Pancreas (tissue), 10 donors: ENCODE measurements around the gene SYNDIG1L. TPM values are rescaled to one million over a fixed set of nuclear protein-coding genes. Genes with fewer than 3 reads are reported as not detected.

Source experiments
- ATAC-seq, 4 donors: fragments of 200-7000 bp; cut with Tn5 transposase; one replicate each; pipeline versions ENCODE4 v1.8.0 to v1.9.1; 2020; ENCODE audit warnings: mild to moderate bottlenecking in 4 of 4, moderate library complexity in 4 of 4
- DNase-seq, 6 donors: peaks; one replicate each; pipeline ENCODE4 v3.0.0-alpha.2; 2020
- FAIRE-seq: peaks from 2 replicates; lab custom pipeline; 2012; peaks lifted over from hg19 to GRCh38; lab: Jason Lieb, UNC
- H3K27ac ChIP-seq, 4 donors: fragments of 200-600 bp; sonication (generic); 1 replicate in 3 of 4; 2 replicates in 1 of 4; pipeline versions ENCODE4 v1.5.0 to v1.8.0; 2020
- H3K27me3 ChIP-seq, 4 donors: fragments of 200-600 bp; one replicate each; pipeline ENCODE4 v1.8.0; 2021
- H3K36me3 ChIP-seq, 3 donors: fragments of 200-600 bp; sonication (generic) in 1 of 3; one replicate each; pipeline versions ENCODE4 v1.5.0 to v1.8.0; 2020 to 2021
- H3K4me1 ChIP-seq, 3 donors: fragments of 200-600 bp; one replicate each; pipeline ENCODE4 v1.8.0; 2021
- H3K4me3 ChIP-seq, 4 donors: fragments of 200-600 bp; sonication (generic) in 2 of 4; one replicate each; pipeline versions ENCODE4 v1.5.0 to v1.8.0; 2020 to 2021
- H3K9me3 ChIP-seq, 4 donors: fragments of 200-600 bp; one replicate each; pipeline ENCODE4 v1.8.0; 2021
- WGBS, 2 donors: extraction: QIAGEN DNeasy Blood & Tissue Kit; methylation state at CpG; one replicate each; pipeline ENCODE4 v1.1.7; 2013; 5-methylcytosine and 5-hydroxymethylcytosine counted together
- intact Hi-C, 3 donors: fragments of 100-400 bp; cut with DNase I; formaldehyde crosslinking; loops; one replicate each; pipeline versions ENCODE4 v1.11.1 to v1.14.2; 2022
- polyA plus RNA-seq, 2 donors: library from polyadenylated mRNA; stranded (reverse); fragments of 200-250 nt; gene quantifications; one replicate each; pipeline ENCODE4 v1.2.3, GENCODE V29; 2013
- total RNA-seq, 6 donors: library from RNA; stranded (reverse); fragmentation: NEBNext Ultra II Directional in 4 of 6; extraction: Animal tissue kit (Norgen Biotek cat#: 25700) in 4 of 6; gene quantifications; one replicate each; pipeline versions ENCODE4 v1.2.1 to v1.2.4, GENCODE V29; 2021 to 2023
- TF ChIP-seq, protein P1 (sequence below), 4 donors: fragments of 200-600 bp; sonication (generic) in 3 of 4; IDR thresholded peaks; one replicate each; pipeline versions ENCODE4 v1.5.0 to v1.8.0; 2021; ENCODE audit warnings: antibody characterized with exemption in 4 of 4
- donor health status: healthy with polysubstance abuse.
- donor health status: DM: no; HTN: no; CAD: no; lungs with moderate emphysema.
- donor health status: DM: no; HTN: no; CAD: no.
- donor health status: control.
- donor health status: control.
- donor health status: Bipolar disorder and iron deficiency.
- donor health status: DM: yes; HTN: yes; CAD: no.
- donor health status: DM: no; HTN: no; CAD: no.
- donor health status: DM: no; HTN: no; CAD: no.
- donor health status: DM: yes; HTN: yes; CAD: no.

SYNDIG1L gene
- total and polyA plus RNA-seq, 8 donors = 0.23 to 2.5 (median 0.27) TPM; not detected in 4

DNA sequence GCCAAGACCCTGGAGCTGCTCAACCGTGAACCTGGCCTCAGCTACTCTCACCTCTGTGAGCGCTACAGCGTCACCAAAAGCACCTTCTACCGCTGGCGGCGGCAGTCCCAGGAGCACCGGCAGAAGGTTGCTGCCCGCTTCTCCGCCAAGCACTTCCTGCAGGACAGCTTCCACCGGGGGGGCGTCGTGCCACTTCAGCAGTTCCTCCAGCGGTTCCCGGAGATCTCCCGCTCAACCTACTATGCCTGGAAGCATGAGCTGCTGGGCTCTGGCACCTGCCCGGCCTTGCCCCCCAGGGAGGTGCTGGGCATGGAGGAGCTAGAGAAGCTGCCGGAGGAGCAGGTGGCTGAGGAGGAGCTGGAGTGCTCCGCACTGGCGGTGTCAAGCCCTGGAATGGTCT, 68.4 kb downstream of the SYNDIG1L start:
- no peak overlapping the region for H3K4me3 ChIP-seq
- FAIRE-seq (no peak), ATAC-seq (no peak), DNase-seq (no peak)
- H3K27ac ChIP-seq = no peak overlapping the region
- intact Hi-C loops = no loop called here
- no peaks in the 10 kb centered on the region for H3K9me3 ChIP-seq
- TF ChIP-seq, protein P1, sequence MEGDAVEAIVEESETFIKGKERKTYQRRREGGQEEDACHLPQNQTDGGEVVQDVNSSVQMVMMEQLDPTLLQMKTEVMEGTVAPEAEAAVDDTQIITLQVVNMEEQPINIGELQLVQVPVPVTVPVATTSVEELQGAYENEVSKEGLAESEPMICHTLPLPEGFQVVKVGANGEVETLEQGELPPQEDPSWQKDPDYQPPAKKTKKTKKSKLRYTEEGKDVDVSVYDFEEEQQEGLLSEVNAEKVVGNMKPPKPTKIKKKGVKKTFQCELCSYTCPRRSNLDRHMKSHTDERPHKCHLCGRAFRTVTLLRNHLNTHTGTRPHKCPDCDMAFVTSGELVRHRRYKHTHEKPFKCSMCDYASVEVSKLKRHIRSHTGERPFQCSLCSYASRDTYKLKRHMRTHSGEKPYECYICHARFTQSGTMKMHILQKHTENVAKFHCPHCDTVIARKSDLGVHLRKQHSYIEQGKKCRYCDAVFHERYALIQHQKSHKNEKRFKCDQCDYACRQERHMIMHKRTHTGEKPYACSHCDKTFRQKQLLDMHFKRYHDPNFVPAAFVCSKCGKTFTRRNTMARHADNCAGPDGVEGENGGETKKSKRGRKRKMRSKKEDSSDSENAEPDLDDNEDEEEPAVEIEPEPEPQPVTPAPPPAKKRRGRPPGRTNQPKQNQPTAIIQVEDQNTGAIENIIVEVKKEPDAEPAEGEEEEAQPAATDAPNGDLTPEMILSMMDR (IDR thresholded peaks at IDR 0.05) = no peak
- H3K36me3 ChIP-seq = no peaks in the 10 kb centered on the region
- peaks cover 8 to 10% (median 9%) of the 10 kb centered on the region in 3 donors for H3K4me1 ChIP-seq
- 94 to 96% methylated on average over 17 to 19 of the region's 19 CpGs for WGBS, 2 donors
- no peaks in the 10 kb centered on the region for H3K27me3 ChIP-seq

DNA sequence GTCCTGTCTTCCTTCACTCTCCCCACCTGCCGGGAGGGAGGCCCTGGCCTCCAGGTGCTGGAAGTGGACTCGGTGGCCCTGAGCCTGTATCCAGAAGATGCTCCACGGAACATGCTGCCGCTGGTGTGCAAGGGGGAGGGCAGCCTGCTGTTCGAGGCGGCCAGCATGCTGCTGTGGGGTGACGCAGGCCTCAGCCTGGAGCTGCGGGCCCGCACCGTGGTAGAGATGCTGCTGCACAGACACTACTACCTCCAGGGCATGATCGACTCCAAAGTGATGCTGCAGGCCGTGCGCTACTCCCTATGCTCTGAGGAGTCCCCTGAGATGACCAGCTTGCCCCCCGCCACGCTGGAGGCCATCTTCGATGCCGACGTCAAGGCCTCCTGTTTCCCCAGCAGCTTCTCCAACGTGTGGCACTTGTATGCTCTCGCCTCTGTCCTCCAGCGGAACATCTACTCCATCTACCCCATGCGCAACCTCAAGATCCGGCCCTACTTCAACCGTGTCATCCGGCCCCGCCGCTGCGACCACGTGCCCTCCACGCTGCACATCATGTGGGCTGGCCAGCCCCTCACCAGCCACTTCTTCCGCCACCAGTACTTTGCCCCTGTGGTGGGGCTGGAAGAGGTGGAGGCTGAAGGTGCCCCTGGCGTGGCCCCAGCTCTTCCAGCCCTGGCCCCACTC, 69.0 kb downstream of the SYNDIG1L start:
- TF ChIP-seq, protein P1 (IDR thresholded peaks at IDR 0.05) = no peak
- intact Hi-C loops = no loop called here
- H3K9me3 ChIP-seq = no peaks in the 10 kb centered on the region
- no peak overlapping the region for H3K4me3 ChIP-seq
- WGBS, 2 donors = 91 to 93% methylated on average over 32 of the region's 32 CpGs
- H3K4me1 ChIP-seq = peaks cover 8 to 10% (median 9%) of the 10 kb centered on the region in 3 donors
- no peak for FAIRE-seq
- H3K27ac ChIP-seq = no peak overlapping the region
- no peak for ATAC-seq
- DNase-seq = no peak
- H3K27me3 ChIP-seq = no peaks in the 10 kb centered on the region
- H3K36me3 ChIP-seq = no peaks in the 10 kb centered on the region

Other genes starting within 250 kb of the SYNDIG1L start
- gene VSX2, start 186.8 kb downstream of the SYNDIG1L start, total RNA-seq = not detected
- not detected for gene VSX2, start 186.8 kb downstream of the SYNDIG1L start, polyA plus RNA-seq
- 10 to 100 TPM; 15.5 to 36.9 (median 18.3) TPM for gene ABCD4, start 123.3 kb downstream of the SYNDIG1L start, total RNA-seq
- 10 to 100 TPM; 54.7 to 68.1 TPM for gene ABCD4, start 123.3 kb downstream of the SYNDIG1L start, polyA plus RNA-seq
- under 1 TPM in 2 of 6 donors, not detected in 4; 0.12 to 0.16 TPM for gene VRTN, start 77.7 kb downstream of the SYNDIG1L start, total RNA-seq
- under 1 TPM in 1 of 2 donors, not detected in 1; 0.05 TPM for gene VRTN, start 77.7 kb downstream of the SYNDIG1L start, polyA plus RNA-seq
- gene NPC2, start 67.1 kb upstream of the SYNDIG1L start, total RNA-seq = 100 to 1,000 TPM in 2 of 6 donors, 10 to 100 TPM in 4; 33.6 to 137 (median 50.7) TPM
- gene NPC2, start 67.1 kb upstream of the SYNDIG1L start, polyA plus RNA-seq = 100 to 1,000 TPM in 1 of 2 donors, 10 to 100 TPM in 1; 58.5 to 106 TPM
- 10 to 100 TPM in 3 of 6 donors, 1 to 10 TPM in 3; 8.6 to 14.4 (median 10.0) TPM for gene ISCA2, start 67.6 kb upstream of the SYNDIG1L start, total RNA-seq
- 10 to 100 TPM in 1 of 2 donors, 1 to 10 TPM in 1; 7.7 to 23.4 TPM for gene ISCA2, start 67.6 kb upstream of the SYNDIG1L start, polyA plus RNA-seq
- gene LTBP2, start 186.0 kb upstream of the SYNDIG1L start, total RNA-seq = 10 to 100 TPM in 2 of 6 donors, 1 to 10 TPM in 4; 3.3 to 18.1 (median 5.5) TPM
- 1 to 10 TPM; 1.8 to 2.5 TPM for gene LTBP2, start 186.0 kb upstream of the SYNDIG1L start, polyA plus RNA-seq